ENCODE data around the gene ABR. TPM values are rescaled to one million over a fixed set of nuclear protein-coding genes. Genes with fewer than 3 reads are reported as not detected.

Gene ABR
- total and polyA plus RNA-seq, 2 of the 8 experiments (the other 6 are each of a cell fraction or from before 2014, with no cell fraction given): 44.8 to 47.2 TPM

GRCh38 chr17:1160591-1161390 is 19.0 kb downstream of the ABR start:
- no peak overlapping the region for H3K9ac ChIP-seq (replicated peaks in 1 of 4; ENCODE audit: extremely low read depth in 1 of 4, low read depth in 3 of 4, low read length in 3 of 4)
- POLR2A ChIA-PET (ENCODE audit: partially characterized antibody): interaction anchor here (0.9 kb wide), 1 partner anchor 21 kb away, joined by 4 read pairs; no protein-coding TSS in a partner anchor
- peaks cover 3 to 4% of the 10 kb centered on the region in 2 experiments; a peak in 2 of 4 replicates for H3K9me3 ChIP-seq (ENCODE audit: insufficient read depth in 2 of 2, low read depth in 1 of 2, low read length in 1 of 2)
- H4K5ac ChIP-seq (ENCODE audit: insufficient read length, low read depth, low read length): no peak overlapping the region
- no peaks in the 10 kb centered on the region for H3K27me3 ChIP-seq (replicated peaks in 1 of 4; ENCODE audit: control insufficient read depth in 3 of 4, extremely low read depth in 1 of 4, insufficient read depth in 3 of 4, low read length in 3 of 4)
- DNase-seq (ENCODE audit: low read depth in 1 of 2, low spot score in 2 of 2): no peak
- no peaks in the 10 kb centered on the region for H3K79me2 ChIP-seq (ENCODE audit: control insufficient read depth in 1 of 2, insufficient read depth in 2 of 2, low read length in 2 of 2)
- H2BK20ac ChIP-seq (ENCODE audit: low read length): no peak overlapping the region
- H2BK12ac ChIP-seq (ENCODE audit: low read depth, low read length): 0 out of 2 replicates have a peak overlapping the region, but pooled peaks have one; percentile 12
- CTCF ChIA-PET (ENCODE audit: partially characterized antibody): interaction anchor here (0.6 to 2.9 kb wide), 8 partner anchors 10 to 634 kb away, joined by 3 to 9 read pairs (median 4); no protein-coding TSS in a partner anchor
- no peak overlapping the region for H2AFZ ChIP-seq (ENCODE audit: low read length)
- peaks cover 0 to 6% of the 10 kb centered on the region in 2 experiments for H4K20me1 ChIP-seq (replicated peaks in 1 of 2; ENCODE audit: control insufficient read depth in 1 of 2, insufficient read depth in 2 of 2, low read length in 2 of 2)
- H4K91ac ChIP-seq (replicated peaks; ENCODE audit: insufficient read length, low read length): no peak overlapping the region
- H3K4me2 ChIP-seq (ENCODE audit: insufficient read depth in 1 of 2, low read depth in 2 of 2, low read length in 2 of 2): 0 out of 4 replicates have a peak overlapping the region, but pooled peaks have one; percentile 26 to 42
- H2BK5ac ChIP-seq (ENCODE audit: low read depth, low read length): no peak overlapping the region
- H3K4me1 ChIP-seq (replicated peaks in 1 of 4; ENCODE audit: control insufficient read depth in 3 of 4, insufficient read depth in 4 of 4, low read length in 3 of 4): peaks cover 0 to 6% (median 0%) of the 10 kb centered on the region in 4 experiments; a peak in 1 of 7 replicates
- H3K27ac ChIP-seq (ENCODE audit: low read depth, low read length): no peak overlapping the region
- no peak for FAIRE-seq
- no peak overlapping the region for H3K23ac ChIP-seq (ENCODE audit: insufficient read length)
- no peak overlapping the region for H2BK15ac ChIP-seq (ENCODE audit: low read length)
- WGBS, 2 experiments (ENCODE audit: extremely low coverage in 1 of 2, insufficient coverage in 1 of 2, insufficient read length in 1 of 2, insufficient replicate concordance in 2 of 2, low coverage in 1 of 2, low lambda C conversion rate in 2 of 2, missing lambda C conversion rate in 1 of 2): 78% methylated on average over 31 of the region's 32 CpGs; no CpG with 5 or more reads in 1 of the 2 experiments
- no peak overlapping the region for H3K18ac ChIP-seq (ENCODE audit: extremely low read depth, low read length)
- no peaks in the 10 kb centered on the region for H3K23me2 ChIP-seq (ENCODE audit: low read depth, low read length)
- no peak overlapping the region for H4K8ac ChIP-seq (ENCODE audit: extremely low read depth, insufficient read depth, low read length)
- H3K14ac ChIP-seq (ENCODE audit: insufficient read length): no peak overlapping the region
- no peak overlapping the region for H2BK120ac ChIP-seq (replicated peaks; ENCODE audit: low read depth, low read length)
- no peak overlapping the region for H3K4ac ChIP-seq (replicated peaks; ENCODE audit: insufficient read length, low read depth, low read length)
- H3K56ac ChIP-seq (replicated peaks; ENCODE audit: insufficient read length, low read depth, low read length): no peak overlapping the region
- peaks cover 0 to 4% (median 0%) of the 10 kb centered on the region in 4 experiments; a peak in 1 of 8 replicates for H3K36me3 ChIP-seq (ENCODE audit: control insufficient read depth in 2 of 4, insufficient read depth in 4 of 4, low read length in 3 of 4)
- no peak overlapping the region for H2AK5ac ChIP-seq (ENCODE audit: low read depth, low read length)
- no peak overlapping the region for H3K4me3 ChIP-seq (ENCODE audit: extremely low read depth in 1 of 4, insufficient read depth in 2 of 4, low read depth in 3 of 4, low read length in 4 of 4)
- peaks cover 5% of the 10 kb centered on the region; the same call in 1 of the 2 replicates for H3K79me1 ChIP-seq (ENCODE audit: low read depth, low read length)
- TF ChIP-seq ZNF274 (IDR thresholded peaks at IDR 0.05; ENCODE audit: borderline replicate concordance, extremely low read depth, low read length): no peak
- TF ChIP-seq MAFK (IDR thresholded peaks at IDR 0.05; ENCODE audit: low read depth, low read length): no peak
- no peak for TF ChIP-seq HDAC2 (IDR thresholded peaks at IDR 0.05; ENCODE audit: borderline replicate concordance in 1 of 2, low read depth in 2 of 2, low read length in 2 of 2)
- TF ChIP-seq CEBPB (IDR thresholded peaks at IDR 0.05; ENCODE audit: low read depth, low read length): no peak
- no peak for TF ChIP-seq RXRA (IDR thresholded peaks at IDR 0.05; ENCODE audit: insufficient read depth, low read depth, low read length)
- no peak for TF ChIP-seq BACH1 (IDR thresholded peaks at IDR 0.05; ENCODE audit: low read length)
- no peak for TF ChIP-seq NANOG (IDR thresholded peaks at IDR 0.05; ENCODE audit: insufficient read depth, low read depth, low read length, poor library complexity, severe bottlenecking)
- no peak for TF ChIP-seq TBP (IDR thresholded peaks at IDR 0.05; ENCODE audit: low read depth, low read length)
- TF ChIP-seq SAP30 (IDR thresholded peaks at IDR 0.05; ENCODE audit: insufficient read depth, insufficient replicate concordance, low read length): no peak
- TF ChIP-seq TCF12 (IDR thresholded peaks at IDR 0.05; ENCODE audit: low read depth, low read length): no peak
- no peak for TF ChIP-seq SIRT6 (IDR thresholded peaks at IDR 0.05; ENCODE audit: low read length)
- TF ChIP-seq SP2 (IDR thresholded peaks at IDR 0.05; ENCODE audit: low read length): no peak
